HFF-Myc (cell line): ENCODE measurements around the gene USP6NL.
A peak's percentile ranks its signal among the peaks of the same experiment; 100 is the strongest.
"Not testable (repeated sequence)": the region's sequence is repeated elsewhere in the genome, so short reads cannot be mapped to it uniquely, and the experiment has no call there.

Experiments
- DNase-seq: peaks from one replicate; pipeline ENCODE4 v3.0.0-alpha.2; 2011; ENCODE audit warnings: low read depth; ENCODE audit errors: extremely low read depth
- H3K4me3 ChIP-seq: replicated peaks from 2 replicates; pipeline ENCODE4 v1.5.1; 2011; ENCODE audit warnings: low read depth, mild to moderate bottlenecking, control low read depth, low read length
- CTCF ChIP-seq: IDR thresholded peaks from 2 replicates; pipeline ENCODE4 v1.5.1; 2012; ENCODE audit warnings: mild to moderate bottlenecking, low read depth, low read length, control low read depth; ENCODE audit errors: missing control alignments

The USP6NL gene

GRCh38 chr10:11504566-11505285 lies 106.7 kb downstream of the USP6NL start:
- DNase-seq = no peak
- H3K4me3 ChIP-seq = no peak overlapping the region
- TF ChIP-seq CTCF = no peak

- H3K4me3 ChIP-seq = no peak overlapping the region
- no peak for TF ChIP-seq CTCF
- DNase-seq = no peak
Observed at GRCh38 chr10:11501600-11501999, 109.8 kb downstream of the USP6NL start.

- no peak for TF ChIP-seq CTCF
- DNase-seq = no peak
- no peak overlapping the region for H3K4me3 ChIP-seq
Observed at GRCh38 chr10:11499425-11500071, 111.9 kb downstream of the USP6NL start.

- no peak for DNase-seq
- TF ChIP-seq CTCF = no peak
- no peak overlapping the region for H3K4me3 ChIP-seq
Observed at GRCh38 chr10:11498399-11498798, 113.1 kb downstream of the USP6NL start.

- TF ChIP-seq CTCF = peak; percentile 37
- H3K4me3 ChIP-seq, DNase-seq: not testable (repeated sequence)
Observed at GRCh38 chr10:11494923-11495322, 116.5 kb downstream of the USP6NL start.

- H3K4me3 ChIP-seq = no peak overlapping the region
- no peak for TF ChIP-seq CTCF
- no peak for DNase-seq
Observed at GRCh38 chr10:11493646-11494045, 117.8 kb downstream of the USP6NL start.
